Retina (tissue), 1 donor: ENCODE data around the gene ADGRE2.

ENCODE experiments used
- DNase-seq: peaks from one replicate; pipeline ENCODE4 v3.0.0-alpha.2; 2016

The ADGRE2 gene

GRCh38 chr19:14731200-14731599 lies 47.2 kb downstream of the ADGRE2 start:
- no peak for DNase-seq

GRCh38 chr19:14728595-14728994 lies 49.8 kb downstream of the ADGRE2 start:
- no peak for DNase-seq

- no peak for DNase-seq
Measured at GRCh38 chr19:14722127-14722526, 56.2 kb downstream of the ADGRE2 start.

- DNase-seq = no peak
Measured at GRCh38 chr19:14719162-14719561, 59.2 kb downstream of the ADGRE2 start.

- peak; percentile 1 for DNase-seq
Measured at GRCh38 chr19:14718522-14719116, 59.7 kb downstream of the ADGRE2 start.

GRCh38 chr19:14715841-14716240 lies 62.5 kb downstream of the ADGRE2 start:
- no peak for DNase-seq

GRCh38 chr19:14704450-14704849 lies 73.9 kb downstream of the ADGRE2 start:
- DNase-seq = no peak

GRCh38 chr19:14703833-14704232 lies 74.5 kb downstream of the ADGRE2 start:
- no peak for DNase-seq

GRCh38 chr19:14700711-14701375 lies 77.5 kb downstream of the ADGRE2 start:
- DNase-seq = no peak

GRCh38 chr19:14699641-14700040 lies 78.7 kb downstream of the ADGRE2 start:
- no peak for DNase-seq

- DNase-seq = no peak
Measured at GRCh38 chr19:14695471-14695870, 82.9 kb downstream of the ADGRE2 start.

- DNase-seq = no peak
Measured at GRCh38 chr19:14694641-14695266, 83.6 kb downstream of the ADGRE2 start.

GRCh38 chr19:14689598-14690503 lies 88.5 kb downstream of the ADGRE2 start, which contains the start of gene ZNF333:
TSS of gene ZNF333 (plus strand) at chr19:14690048. CDS start at chr19:14693492, 3,444 bp downstream.
- peak; percentile 94 for DNase-seq

- DNase-seq = no peak
Measured at GRCh38 chr19:14686411-14686810, 91.9 kb downstream of the ADGRE2 start.

GRCh38 chr19:14683439-14683838 lies 94.9 kb downstream of the ADGRE2 start:
- no peak for DNase-seq
